HG02798 (cell line): ENCODE measurements around the gene AURKA.
"Not testable (repeated sequence)": the region's sequence is repeated elsewhere in the genome, so short reads cannot be mapped to it uniquely, and the experiment has no call there.

Experiments used
- ATAC-seq: cut with Tn5 transposase; IDR thresholded peaks from one replicate; pipeline ENCODE4 v1.9.1; 2021; ENCODE audit warnings: mild to moderate bottlenecking; ENCODE audit not compliant: unreplicated experiment, poor library complexity

The AURKA gene

DNA sequence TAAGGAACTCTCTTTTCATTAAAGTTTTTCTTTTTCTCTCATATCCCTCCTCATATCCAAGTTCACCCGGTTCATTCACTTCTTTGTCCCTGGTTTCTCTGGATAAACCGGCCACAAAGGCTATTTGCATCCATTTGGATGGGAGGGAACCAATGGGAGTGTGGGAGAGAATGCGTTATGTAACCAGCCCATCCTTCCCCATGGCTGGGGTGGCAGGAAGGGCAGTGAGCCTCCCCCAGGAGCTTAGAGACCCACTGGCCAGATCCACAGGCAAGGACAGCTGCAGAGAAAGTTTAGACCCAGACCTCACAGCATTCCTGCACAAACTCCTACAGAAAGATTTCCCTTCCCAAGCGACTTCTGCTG, 30.8 kb upstream of the AURKA start:
- no peak for ATAC-seq

DNA sequence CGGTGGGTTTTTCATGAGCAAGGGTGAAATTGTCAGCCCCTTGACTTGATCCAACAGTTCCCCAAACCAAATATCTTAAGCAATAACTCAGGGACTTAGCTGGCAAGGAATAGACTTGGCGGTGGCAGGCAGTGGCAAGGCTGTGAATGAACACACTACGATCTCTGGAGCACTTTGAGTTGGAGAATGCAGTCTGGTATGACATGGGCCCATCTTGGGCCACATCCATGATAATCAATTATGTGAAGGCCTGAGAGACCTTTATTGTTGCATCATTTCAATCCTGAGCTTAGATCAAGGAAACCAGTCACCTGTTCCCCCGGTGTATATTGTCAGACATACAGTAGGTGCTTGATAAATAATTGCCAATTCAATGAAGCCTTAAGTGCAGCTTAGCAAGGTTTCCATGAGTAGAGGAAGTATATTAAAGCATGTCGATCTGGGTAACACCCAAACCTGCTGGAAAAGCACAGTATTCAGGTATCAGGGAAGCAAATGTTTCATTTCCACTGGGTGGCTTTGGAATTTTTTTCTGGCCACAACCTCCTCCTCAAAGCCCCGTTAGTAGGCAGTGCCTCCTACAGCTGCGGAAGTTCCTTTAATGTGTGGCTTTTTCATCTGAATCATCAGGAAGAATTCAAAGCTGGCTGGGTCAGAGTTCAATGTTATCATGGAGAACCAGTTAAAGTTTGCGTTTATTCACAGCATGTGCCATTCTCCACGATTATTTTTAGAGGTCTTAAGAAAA, 30.2 kb upstream of the AURKA start:
- no peak for ATAC-seq

- ATAC-seq = no peak
Measured at GRCh38 chr20:56420940-56421688, 29.1 kb upstream of the AURKA start.

- no peak for ATAC-seq
Measured at GRCh38 chr20:56420028-56420427, 28.0 kb upstream of the AURKA start.

DNA sequence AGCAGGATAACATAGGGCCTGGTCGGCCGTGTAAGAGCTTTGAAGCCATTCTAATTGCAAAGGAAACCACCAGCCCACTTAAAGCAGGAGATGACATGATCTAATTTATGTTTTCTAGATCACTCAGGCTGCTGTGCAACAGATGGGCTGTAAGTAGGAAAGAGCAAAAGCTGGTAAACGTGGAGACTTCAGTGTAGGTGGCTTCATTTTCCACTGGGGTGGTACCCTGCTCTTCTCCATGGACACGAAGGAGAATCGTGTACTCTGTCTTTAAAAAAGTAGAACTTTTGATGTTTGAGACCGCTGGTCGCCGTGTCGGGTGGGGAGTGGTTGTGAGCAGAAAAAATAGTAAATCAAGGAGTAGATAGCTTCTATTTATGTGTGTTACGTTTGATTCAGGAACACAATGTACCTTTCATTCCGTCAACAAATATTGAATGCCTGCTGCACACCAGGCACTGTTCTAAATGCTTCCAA, 26.4 kb upstream of the AURKA start:
- ATAC-seq = no peak

DNA sequence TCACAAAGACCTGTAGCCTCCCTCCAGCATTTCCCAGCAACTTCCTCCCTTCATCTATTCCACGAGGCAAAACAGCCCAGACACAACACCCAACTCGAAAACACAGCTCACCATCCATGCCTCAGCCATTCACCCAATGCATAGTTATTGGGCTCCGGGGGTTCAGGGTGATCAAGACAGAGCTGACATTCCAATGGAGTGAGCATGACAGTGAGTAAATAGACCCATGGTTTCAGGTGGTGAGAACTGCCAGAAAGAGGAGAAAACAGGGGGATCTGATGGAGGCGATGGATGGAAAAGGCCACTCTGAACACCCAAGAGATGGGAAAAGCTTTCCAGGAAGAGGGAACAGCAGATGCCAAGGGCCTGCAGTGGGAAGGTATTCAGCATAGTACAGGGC, 25.9 kb upstream of the AURKA start:
- no peak for ATAC-seq

DNA sequence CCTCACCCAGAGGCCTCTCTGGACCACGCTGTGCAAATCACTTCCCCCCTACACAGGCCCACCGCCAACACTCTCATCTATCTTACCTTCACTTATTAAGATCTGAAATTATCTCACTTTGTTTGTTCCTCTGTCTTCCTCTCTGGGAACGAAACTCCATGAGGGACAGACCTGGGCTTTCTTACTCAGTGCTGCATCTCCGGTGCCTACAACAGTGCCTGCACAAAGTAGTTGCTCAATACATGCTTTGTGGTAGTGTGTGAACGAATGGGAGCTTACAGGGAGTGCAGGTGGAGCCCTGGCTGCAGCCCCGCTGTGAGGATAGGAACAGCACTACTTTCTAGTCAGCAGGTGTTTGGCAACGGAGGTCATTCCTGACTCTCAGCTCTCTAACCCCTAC, 25.4 kb upstream of the AURKA start:
- no peak for ATAC-seq

GRCh38 chr20:56414842-56415765, 23.1 kb upstream of the AURKA start:
- no peak for ATAC-seq

DNA sequence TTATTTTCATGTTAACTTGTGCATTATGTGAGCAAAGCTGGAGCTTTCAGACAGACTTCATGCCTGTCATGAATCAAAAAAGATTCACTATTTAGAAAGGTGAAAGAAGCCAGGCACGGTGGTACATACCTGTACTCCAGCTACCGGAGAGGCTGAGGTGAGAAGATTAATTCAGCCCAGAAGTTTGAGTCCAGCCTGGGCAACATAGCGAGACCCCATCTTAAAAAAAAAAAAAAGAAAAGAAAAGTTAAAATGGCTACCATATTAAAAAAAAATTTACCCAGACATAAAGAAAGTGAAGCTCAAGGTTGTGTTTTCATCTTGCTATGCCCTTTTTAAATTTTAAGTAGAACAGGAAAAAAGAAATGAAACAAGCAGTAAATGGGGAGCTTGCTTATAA, 20.9 kb upstream of the AURKA start:
- no peak for ATAC-seq

GRCh38 chr20:56412473-56412790, 20.4 kb upstream of the AURKA start:
- peak; percentile 21 for ATAC-seq

DNA sequence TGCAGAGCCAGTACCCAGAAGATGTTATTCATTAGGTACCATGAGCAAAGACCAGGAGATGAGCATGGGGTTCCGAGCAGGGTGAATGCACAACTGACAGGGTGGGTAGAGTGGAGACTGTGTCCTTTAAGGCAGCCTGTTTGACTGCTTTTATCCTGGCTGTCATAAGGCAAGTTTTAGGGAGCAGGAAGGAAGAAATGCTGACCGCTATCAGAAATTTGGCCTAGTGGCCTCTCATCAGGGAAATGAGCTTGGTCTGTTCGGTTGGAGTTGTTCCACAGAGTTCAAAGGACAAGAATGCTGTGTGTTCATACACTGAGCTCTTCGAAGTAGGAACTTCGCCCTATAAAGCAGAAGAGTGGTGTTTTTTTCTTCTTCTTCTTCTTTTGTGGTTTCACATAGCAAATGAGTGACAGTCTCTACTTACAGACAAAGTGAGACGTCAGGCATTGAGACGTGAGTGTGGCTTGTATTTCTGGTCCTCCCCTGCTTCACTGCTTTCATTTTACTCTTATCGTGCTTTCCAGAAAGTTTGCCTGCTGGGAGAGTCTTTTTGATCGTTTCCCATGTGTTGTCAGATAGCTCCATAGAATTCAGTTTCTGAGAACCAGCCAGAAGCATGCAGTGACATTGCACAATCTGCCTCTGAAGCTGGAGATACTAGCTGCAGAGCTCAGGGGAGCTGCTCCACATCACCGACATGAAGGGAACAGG, 19.9 kb upstream of the AURKA start, which contains the start of gene CASS4:
TSS of gene CASS4 (plus strand) at position 502 of the 714 bp plus-strand sequence. CDS start at position 701, 199 bp downstream.
- ATAC-seq = peak; percentile 57

DNA sequence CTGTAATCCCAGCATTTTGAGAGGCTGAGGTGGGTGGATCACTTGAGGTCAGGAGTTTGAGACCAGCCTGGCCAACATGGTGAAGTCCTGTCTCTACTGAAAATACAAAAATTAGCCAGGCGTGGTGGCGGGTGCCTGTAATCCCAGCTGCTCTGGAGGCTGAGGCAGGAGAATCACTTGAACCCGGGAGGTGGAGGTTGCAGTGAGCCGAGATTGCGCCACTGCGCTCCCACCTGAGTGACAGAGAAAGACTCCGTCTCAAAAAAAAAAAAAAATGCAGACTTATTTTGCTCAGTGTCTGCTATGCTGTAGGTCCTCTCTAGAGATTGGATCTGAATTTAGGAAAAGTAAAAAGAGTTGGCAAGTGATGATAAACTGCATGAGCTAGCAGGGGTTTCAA, 19.3 kb upstream of the AURKA start:
- ATAC-seq = not testable (repeated sequence)

- no peak for ATAC-seq
Measured at GRCh38 chr20:56409956-56410355, 17.9 kb upstream of the AURKA start.

DNA sequence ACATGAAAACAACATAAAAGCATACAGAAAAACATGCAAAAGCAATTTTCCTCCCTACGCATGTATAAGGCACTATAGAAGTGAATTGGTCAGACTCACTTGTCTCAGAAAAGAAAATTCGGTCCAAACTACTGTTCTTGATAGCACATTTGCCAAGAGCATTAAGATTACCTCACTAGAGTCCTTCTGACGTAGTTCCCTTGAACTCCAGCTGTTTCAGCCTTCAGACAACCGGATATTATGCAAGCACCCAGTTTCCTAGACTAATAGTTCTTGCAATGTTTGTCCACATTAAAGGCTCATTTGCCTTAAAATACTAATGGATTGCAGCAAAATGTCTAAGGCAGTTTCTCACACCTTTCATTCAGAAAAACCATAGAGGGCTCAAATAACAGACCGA, 17.5 kb upstream of the AURKA start:
- no peak for ATAC-seq

DNA sequence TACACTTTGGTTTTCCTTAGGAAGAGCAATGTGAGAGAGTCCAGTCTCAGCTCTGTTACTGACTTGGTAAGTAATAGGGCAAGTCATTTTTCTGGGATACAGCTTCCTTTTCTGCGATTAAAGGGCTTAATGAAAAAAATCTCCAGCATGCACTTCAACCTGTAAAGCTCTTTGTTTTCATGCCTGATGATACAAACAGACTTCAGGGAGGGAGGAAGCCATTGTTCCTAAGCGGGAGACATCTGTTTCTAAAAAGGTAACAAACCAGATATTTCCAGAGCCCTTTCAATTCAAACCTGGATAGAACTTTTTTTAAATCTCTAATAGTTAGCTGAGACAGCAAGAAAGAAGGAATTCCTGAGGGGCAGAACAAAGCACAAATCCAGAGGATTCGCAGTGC, 14.9 kb upstream of the AURKA start:
- no peak for ATAC-seq

GRCh38 chr20:56405356-56405755, 13.3 kb upstream of the AURKA start:
- ATAC-seq = not testable (repeated sequence)

DNA sequence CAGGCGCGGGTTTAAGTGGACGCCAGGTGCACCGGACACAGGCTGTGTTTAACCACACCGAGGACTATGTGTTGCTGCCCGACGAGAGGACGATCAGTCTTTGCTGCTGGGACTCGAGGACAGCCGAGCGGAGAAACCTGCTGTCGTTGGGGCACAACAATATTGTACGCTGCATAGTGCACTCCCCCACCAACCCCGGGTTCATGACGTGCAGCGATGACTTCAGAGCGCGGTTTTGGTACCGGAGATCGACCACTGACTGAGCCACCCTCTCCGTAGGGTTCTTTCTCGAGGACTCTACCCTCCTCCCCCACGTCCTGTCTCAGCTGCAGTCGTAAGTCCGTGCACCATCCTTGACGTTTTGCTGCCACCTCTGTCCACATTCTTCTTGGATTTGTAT, 11.4 kb upstream of the AURKA start:
- no peak for ATAC-seq

GRCh38 chr20:56400001-56400640, 8.1 kb upstream of the AURKA start:
- ATAC-seq = peak; percentile 70

GRCh38 chr20:56395166-56395565, 3.2 kb upstream of the AURKA start:
- no peak for ATAC-seq

GRCh38 chr20:56393653-56394052, 1.6 kb upstream of the AURKA start:
- no peak for ATAC-seq
